ENCODE measurements around the gene THSD7B.

DNA sequence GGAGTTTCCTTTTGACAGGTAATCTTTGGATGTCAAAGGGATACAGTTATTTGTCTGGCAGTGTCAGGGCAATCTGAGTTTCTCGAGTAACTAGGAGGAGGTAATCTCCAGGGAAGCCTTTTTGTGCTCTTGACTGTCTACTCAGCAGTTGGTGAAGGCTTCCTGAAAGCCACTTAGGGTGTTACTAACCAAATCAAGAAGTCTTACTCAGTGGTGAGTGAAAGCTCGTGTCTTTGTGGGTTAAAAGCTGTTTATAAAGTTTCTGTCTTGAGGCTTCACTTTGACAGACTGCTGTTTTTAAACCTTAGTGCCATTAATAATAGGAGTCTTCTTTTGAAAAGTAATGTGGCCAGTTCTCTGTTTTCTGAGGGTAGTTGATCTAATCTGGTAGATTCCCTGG lies 1.7 kb downstream of the THSD7B start:
- TF ChIP-seq POLR2A (IDR thresholded peaks at IDR 0.05) (no peak), POLR2AphosphoS5 (IDR thresholded peaks at IDR 0.05) (no peak), EP300 (IDR thresholded peaks at IDR 0.05) (no peak)
- TF ChIP-seq, protein P1, sequence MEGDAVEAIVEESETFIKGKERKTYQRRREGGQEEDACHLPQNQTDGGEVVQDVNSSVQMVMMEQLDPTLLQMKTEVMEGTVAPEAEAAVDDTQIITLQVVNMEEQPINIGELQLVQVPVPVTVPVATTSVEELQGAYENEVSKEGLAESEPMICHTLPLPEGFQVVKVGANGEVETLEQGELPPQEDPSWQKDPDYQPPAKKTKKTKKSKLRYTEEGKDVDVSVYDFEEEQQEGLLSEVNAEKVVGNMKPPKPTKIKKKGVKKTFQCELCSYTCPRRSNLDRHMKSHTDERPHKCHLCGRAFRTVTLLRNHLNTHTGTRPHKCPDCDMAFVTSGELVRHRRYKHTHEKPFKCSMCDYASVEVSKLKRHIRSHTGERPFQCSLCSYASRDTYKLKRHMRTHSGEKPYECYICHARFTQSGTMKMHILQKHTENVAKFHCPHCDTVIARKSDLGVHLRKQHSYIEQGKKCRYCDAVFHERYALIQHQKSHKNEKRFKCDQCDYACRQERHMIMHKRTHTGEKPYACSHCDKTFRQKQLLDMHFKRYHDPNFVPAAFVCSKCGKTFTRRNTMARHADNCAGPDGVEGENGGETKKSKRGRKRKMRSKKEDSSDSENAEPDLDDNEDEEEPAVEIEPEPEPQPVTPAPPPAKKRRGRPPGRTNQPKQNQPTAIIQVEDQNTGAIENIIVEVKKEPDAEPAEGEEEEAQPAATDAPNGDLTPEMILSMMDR (IDR thresholded peaks at IDR 0.05): no peak
